ENCODE data around the gene MAN1A1. TPM values are rescaled to one million over a fixed set of nuclear protein-coding genes. Genes with fewer than 3 reads are reported as not detected.

Gene MAN1A1
- total and polyA plus RNA-seq, 4 donors: 68.2 to 209 (median 148) TPM

DNA sequence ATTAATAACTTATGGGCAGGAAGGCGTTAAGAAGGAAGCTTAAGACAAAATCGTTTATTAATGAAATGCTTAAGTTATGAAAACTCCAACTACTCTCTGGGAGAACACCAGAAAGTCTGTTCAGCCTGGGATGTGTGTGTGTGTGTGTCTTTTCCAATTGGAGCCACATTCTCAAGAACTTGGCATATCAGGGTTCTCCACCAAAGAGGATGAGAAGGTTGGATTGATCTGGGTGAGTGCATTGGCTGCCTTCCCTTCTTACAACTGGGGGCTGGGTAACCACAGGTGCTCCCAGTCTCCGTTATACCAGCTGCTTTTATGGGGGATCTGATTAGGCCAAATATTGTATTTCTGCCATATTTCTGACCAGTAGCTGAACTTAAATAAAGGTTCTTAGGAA lies 102.1 kb downstream of the MAN1A1 start:
- no peak overlapping the region for H3K9ac ChIP-seq (ENCODE audit: low read depth in 1 of 2, low read length in 2 of 2)
- H3K4me3 ChIP-seq (ENCODE audit: low read depth in 1 of 3, low read length in 3 of 3): no peak overlapping the region
- no peaks in the 10 kb centered on the region for H3K4me1 ChIP-seq (ENCODE audit: control insufficient read depth in 4 of 4, insufficient read depth in 4 of 4, low read length in 3 of 4)
- peaks cover 0 to 40% (median 20%) of the 10 kb centered on the region in 4 donors for H3K36me3 ChIP-seq (ENCODE audit: control insufficient read depth in 4 of 4, insufficient read depth in 3 of 4, low read depth in 1 of 4, low read length in 3 of 4)
- no peak for TF ChIP-seq EGR1 (IDR thresholded peaks at IDR 0.05; ENCODE audit: low read depth in 2 of 2)
- TF ChIP-seq TAF1 (conservative IDR thresholded peaks at IDR 0.05): no peak
- TF ChIP-seq, protein P1, sequence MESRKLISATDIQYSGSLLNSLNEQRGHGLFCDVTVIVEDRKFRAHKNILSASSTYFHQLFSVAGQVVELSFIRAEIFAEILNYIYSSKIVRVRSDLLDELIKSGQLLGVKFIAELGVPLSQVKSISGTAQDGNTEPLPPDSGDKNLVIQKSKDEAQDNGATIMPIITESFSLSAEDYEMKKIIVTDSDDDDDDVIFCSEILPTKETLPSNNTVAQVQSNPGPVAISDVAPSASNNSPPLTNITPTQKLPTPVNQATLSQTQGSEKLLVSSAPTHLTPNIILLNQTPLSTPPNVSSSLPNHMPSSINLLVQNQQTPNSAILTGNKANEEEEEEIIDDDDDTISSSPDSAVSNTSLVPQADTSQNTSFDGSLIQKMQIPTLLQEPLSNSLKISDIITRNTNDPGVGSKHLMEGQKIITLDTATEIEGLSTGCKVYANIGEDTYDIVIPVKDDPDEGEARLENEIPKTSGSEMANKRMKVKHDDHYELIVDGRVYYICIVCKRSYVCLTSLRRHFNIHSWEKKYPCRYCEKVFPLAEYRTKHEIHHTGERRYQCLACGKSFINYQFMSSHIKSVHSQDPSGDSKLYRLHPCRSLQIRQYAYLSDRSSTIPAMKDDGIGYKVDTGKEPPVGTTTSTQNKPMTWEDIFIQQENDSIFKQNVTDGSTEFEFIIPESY (IDR thresholded peaks at IDR 0.05): no peak
- TF ChIP-seq RAD21 (IDR thresholded peaks at IDR 0.05): no peak
- no peak for TF ChIP-seq MAX (IDR thresholded peaks at IDR 0.05)
- TF ChIP-seq FOXA2 (IDR thresholded peaks at IDR 0.05): no peak
- no peak for TF ChIP-seq YY1 (IDR thresholded peaks at IDR 0.05)
- TF ChIP-seq HNF4A (conservative IDR thresholded peaks at IDR 0.05): no peak
- TF ChIP-seq GABPA (IDR thresholded peaks at IDR 0.05 in 1 of 2, conservative IDR thresholded peaks at IDR 0.05 in 1 of 2): no peak
- no peak for TF ChIP-seq REST (IDR thresholded peaks at IDR 0.05)
- TF ChIP-seq, protein P2, sequence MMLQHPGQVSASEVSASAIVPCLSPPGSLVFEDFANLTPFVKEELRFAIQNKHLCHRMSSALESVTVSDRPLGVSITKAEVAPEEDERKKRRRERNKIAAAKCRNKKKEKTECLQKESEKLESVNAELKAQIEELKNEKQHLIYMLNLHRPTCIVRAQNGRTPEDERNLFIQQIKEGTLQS (IDR thresholded peaks at IDR 0.05): no peak
- no peak for TF ChIP-seq JUND (IDR thresholded peaks at IDR 0.05)
- no peak for TF ChIP-seq CTCF (IDR thresholded peaks at IDR 0.05; ENCODE audit: low read depth, low read length, missing input control)
- TF ChIP-seq FOXA1 (IDR thresholded peaks at IDR 0.05): no peak
- TF ChIP-seq HNF4G (IDR thresholded peaks at IDR 0.05): no peak
- no peak for TF ChIP-seq SP1 (IDR thresholded peaks at IDR 0.05)
- TF ChIP-seq RXRA (IDR thresholded peaks at IDR 0.05): no peak
- TF ChIP-seq NR2F2 (IDR thresholded peaks at IDR 0.05): no peak
- H3K9me3 ChIP-seq (ENCODE audit: control insufficient read depth in 4 of 4, low read length in 3 of 4): no peaks in the 10 kb centered on the region
- 91% methylated on average over 3 of the region's 3 CpGs for WGBS
- DNase-seq (ENCODE audit: low spot score): no peak
- H3K27ac ChIP-seq (ENCODE audit: low read depth in 1 of 2, low read length in 2 of 2): no peak overlapping the region
- H3K27me3 ChIP-seq (ENCODE audit: control insufficient read depth in 4 of 4, insufficient read depth in 4 of 4, low read length in 3 of 4): no peaks in the 10 kb centered on the region

Data from liver (tissue), 9 donors.